Fibroblast of mammary gland (primary cell): Measurements from ENCODE around the gene EVA1C.
A peak's percentile ranks its signal among the peaks of the same experiment; 100 is the strongest.
"Not testable (repeated sequence)": the region's sequence is repeated elsewhere in the genome, so short reads cannot be mapped to it uniquely, and the experiment has no call there.

Experiments
- DNase-seq: peaks from one replicate; pipeline ENCODE4 v3.0.0-alpha.2; 2010; ENCODE audit warnings: low read depth
- H3K4me3 ChIP-seq: 2 replicates; pipeline ENCODE4 v1.5.1; 2011; ENCODE audit warnings: low read depth, mild to moderate bottlenecking, low read length, moderate library complexity; ENCODE audit not compliant: control insufficient read depth
- TF ChIP-seq, protein P1 (sequence below): conservative IDR thresholded peaks from 2 replicates; pipeline ENCODE4 v1.5.1; 2011; ENCODE audit warnings: low read depth, low read length, inconsistent platforms; ENCODE audit not compliant: control insufficient read depth, insufficient read depth

EVA1C gene

DNA sequence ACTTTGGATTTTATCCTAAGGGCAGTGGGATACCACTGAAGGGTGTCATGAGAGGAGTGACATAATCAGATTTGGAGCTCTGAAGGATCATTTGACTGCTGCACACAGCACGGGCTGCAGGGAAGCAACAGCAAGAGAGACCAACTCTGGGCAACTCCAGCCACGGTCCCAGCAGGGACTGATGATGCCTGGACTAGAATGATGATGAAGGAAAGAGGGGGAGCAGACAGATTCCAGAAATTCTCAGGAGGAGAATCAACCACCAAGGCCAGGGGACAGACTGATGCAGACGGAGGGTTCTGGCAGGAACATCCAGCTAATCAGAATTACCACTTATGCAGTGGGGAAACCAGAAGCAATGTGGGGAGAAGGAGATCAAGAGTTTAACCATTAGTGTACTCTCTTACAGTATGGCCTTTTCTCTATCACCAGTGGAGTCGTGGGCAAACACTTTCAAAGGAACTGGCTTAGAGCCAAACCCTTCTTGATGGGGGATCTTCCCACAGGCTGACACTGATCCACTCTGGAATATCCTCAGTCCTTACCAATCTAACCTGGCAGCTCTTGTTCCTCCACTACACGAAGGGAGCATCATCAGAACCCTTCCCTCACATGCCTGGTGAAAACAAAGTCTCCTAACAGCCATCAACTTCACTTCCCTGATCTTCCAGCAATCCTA lies 23.0 kb upstream of the EVA1C start:
- peak; percentile 60 for DNase-seq
- H3K4me3 ChIP-seq, result no peak overlapping the region

DNA sequence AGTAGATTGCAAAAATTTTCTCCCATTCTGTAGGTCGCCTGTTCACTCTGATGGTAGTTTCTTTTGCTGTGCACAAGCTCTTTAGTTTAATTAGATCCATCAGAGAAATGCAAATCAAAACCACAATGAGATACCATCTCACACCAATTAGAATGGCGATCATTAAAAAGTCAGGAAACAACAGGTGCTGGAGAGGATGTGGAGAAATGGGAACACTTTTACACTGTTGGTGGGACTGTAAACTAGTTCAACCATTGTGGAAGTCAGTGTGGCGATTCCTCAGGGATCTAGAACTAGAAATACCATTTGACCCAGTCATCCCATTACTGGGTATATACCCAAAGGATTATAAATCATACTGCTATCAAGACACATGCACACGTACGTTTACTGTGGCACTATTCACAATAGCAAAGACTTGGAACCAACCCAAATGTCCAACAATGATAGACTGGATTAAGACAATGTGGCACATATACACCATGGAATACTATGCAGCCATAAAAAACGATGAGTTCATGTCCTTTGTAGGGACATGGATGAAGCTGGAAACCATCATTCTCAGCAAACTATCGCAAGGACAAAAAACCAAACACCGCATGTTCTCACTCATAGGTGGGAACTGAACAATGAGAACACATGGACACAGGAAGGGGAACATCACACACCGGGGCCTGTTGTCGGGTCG lies 21.8 kb upstream of the EVA1C start:
- not testable (repeated sequence) for H3K4me3 ChIP-seq

More for the DNA sequence above, 23.0 kb upstream of the EVA1C start:
- TF ChIP-seq, protein P1, sequence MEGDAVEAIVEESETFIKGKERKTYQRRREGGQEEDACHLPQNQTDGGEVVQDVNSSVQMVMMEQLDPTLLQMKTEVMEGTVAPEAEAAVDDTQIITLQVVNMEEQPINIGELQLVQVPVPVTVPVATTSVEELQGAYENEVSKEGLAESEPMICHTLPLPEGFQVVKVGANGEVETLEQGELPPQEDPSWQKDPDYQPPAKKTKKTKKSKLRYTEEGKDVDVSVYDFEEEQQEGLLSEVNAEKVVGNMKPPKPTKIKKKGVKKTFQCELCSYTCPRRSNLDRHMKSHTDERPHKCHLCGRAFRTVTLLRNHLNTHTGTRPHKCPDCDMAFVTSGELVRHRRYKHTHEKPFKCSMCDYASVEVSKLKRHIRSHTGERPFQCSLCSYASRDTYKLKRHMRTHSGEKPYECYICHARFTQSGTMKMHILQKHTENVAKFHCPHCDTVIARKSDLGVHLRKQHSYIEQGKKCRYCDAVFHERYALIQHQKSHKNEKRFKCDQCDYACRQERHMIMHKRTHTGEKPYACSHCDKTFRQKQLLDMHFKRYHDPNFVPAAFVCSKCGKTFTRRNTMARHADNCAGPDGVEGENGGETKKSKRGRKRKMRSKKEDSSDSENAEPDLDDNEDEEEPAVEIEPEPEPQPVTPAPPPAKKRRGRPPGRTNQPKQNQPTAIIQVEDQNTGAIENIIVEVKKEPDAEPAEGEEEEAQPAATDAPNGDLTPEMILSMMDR, result no peak

DNA sequence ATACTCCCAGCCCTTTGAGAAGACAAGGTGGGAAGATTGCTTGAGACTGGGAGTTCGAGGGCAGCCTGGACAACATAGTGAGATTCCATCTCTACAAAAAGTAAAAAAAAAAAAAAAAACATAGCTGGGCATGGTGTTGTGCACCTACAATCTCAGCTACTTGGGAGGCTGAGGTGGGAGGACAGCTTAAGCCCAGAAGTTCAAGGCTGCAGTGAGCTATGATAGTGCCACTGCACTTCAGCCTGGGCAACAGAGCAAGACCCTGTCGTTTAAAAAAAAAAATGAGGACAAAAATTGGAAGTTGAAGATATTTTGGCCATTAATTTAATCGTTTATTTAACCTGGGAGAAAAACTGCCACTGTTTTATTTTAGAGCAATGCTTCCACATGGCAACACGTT lies 20.8 kb upstream of the EVA1C start:
- peak overlapping the region; percentile 88 for H3K4me3 ChIP-seq
- DNase-seq, result no peak
- TF ChIP-seq, protein P1, result no peak

More for the DNA sequence above, 21.8 kb upstream of the EVA1C start:
- not testable (repeated sequence) for DNase-seq

DNA sequence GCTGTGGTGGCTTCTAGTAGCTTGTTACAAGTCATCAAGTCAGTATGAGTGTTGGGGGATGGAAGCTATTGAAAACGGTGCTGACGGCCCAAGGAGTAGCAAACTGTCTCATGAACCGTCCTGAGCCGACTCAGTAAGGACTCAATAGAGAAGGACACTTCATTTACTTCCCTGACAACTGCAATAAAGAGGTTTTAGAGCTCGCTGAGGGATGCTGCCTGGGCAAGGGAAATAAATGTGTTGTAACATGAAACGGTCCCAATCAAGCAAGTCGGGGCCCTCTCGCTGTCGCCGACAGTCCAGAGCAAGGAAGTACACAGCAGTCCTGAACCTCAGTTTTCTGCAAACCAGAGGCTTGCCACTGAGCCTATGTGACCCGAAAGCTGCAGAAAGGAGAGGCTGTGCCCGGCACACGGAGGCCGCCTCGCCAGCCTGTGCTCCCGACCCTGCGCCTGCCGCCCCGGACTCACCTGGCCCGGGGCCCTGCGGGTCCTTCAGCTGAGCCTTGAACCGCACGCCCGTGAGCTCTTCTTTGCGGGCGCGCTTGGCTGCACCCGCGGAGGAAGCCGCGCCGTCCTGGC lies 20.1 kb upstream of the EVA1C start:
- peak overlapping the region; percentile 88 for H3K4me3 ChIP-seq
- TF ChIP-seq, protein P1, result no peak
- no peak for DNase-seq

DNA sequence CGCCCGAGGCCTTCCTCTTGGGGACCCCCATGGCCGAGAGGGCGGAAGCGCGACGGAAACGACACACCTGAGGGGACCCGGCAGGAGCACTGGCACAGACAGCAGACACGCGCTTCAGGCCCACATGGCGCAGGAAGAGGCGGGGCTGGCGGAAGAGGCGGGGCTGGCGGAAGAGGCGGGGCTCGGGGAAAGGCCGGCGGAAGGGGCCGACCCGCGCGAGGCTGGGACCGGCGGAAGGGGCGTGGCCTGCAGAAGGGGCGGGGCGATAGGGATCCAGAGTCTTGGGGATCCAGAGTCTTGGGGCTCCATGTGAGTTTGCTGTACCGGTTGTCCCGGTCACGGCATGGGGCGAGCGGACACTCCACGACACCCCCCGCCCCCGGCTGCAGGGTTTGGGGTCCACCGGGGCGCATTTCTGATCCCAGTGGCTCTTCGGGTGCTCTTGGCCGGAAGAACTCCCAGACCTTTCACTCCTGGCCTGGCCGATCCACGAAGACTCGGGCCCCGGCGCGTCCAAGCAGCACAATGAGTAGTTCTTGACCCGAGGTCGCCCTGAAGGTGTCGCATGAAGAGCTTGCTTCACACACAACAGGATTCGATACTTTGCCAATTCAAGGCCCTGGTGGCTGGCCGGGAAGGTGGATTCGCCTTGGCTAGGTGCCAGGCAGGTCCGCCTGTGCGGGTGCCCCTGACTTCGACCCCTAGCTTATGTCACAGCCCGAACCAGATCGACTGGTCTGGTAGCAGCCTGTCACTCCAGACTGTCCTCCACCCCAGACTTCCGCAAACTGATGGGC lies 19.4 kb upstream of the EVA1C start, which contains the start of gene URB1:
URB1 (minus strand) TSS at position 133 of the 797 bp plus-strand sequence; CDS start at position 31, 102 bp downstream.
- TF ChIP-seq, protein P1, result no peak
- peak; percentile 71 for DNase-seq
- H3K4me3 ChIP-seq, result peak within 1 kb of the TSS; percentile 88

DNA sequence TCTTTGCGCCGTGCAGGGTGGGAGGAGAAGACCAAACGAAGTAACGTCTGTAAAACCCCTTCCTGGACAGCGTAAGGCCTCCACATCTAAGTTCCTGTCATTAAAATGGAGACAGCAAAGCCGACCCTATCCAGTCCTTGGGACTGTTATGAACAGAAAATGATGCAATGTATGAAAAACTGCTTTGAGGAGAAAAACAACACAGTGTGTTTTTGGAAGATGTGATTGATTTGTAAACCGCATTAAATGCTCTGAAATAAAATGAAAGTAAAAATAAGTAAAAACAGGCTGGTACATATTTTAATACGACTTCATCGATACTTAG lies 18.9 kb upstream of the EVA1C start:
- no peak for DNase-seq
- TF ChIP-seq, protein P1, result no peak
- peak overlapping the region; percentile 88 for H3K4me3 ChIP-seq
